Hematopoietic multipotent progenitor cell treated with erythropoietin and hydrocortisone succinate and interleukin-3 and kit ligand, for 17 days (in vitro differentiated cells): Measurements from ENCODE around the gene ANKRD62.
"Not testable (repeated sequence)": the region's sequence is repeated elsewhere in the genome, so short reads cannot be mapped to it uniquely, and the experiment has no call there.

ENCODE experiments used
- DNase-seq: peaks from one replicate; pipeline ENCODE4 v3.0.0-alpha.2; 2015; ENCODE audit warnings: low spot score

Gene ANKRD62

DNA sequence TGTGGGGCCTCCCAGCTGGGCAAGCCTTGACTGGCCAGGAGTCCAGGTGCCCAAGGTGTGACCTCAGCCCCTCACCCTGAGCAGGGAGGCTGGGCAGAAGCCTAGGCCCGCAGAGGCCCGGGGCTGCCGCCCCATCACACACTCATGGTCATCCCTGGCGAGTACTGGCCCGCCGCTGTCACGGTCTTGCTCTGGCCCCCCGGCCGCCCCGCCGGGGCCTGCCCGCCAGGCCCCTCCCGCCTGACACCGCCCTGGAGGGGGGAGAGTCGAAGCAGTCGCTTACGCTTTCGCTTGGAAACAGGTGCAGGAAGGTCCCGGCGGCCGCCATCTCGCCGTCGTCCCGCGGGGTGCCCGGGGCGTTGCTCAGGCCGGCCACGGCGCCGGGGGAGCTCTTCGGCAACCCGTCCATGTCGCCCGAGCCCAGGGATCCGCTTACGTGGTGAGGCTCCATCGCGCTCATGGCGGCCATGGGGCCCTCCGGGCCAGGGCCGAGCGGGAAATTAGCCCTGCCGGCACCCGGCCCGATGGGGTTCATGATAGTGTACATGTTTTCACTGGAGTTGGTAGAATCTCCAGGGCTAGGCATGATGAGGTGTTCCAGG, 26.6 kb upstream of the ANKRD62 start:
- no peak for DNase-seq

DNA sequence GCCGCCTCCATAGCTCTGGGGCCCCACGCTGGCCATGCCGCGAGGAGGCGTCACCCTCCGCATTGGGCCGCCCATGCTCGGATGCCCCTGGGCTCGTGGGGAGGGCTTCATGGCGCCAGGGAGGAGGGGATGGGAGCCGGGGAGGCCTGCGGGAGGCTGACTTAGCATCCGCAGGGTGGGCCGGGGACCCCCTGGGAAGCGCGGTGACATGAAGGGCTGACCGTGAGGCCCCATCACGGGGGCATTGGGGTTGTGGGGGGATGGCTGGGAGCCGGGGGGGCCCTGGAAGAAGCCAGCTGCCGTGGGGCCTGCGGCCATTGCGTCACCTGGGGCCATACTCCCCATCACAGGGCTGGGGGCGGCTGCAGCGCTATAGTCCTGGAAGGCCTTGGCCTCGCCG, 26.0 kb upstream of the ANKRD62 start:
- no peak for DNase-seq

DNA sequence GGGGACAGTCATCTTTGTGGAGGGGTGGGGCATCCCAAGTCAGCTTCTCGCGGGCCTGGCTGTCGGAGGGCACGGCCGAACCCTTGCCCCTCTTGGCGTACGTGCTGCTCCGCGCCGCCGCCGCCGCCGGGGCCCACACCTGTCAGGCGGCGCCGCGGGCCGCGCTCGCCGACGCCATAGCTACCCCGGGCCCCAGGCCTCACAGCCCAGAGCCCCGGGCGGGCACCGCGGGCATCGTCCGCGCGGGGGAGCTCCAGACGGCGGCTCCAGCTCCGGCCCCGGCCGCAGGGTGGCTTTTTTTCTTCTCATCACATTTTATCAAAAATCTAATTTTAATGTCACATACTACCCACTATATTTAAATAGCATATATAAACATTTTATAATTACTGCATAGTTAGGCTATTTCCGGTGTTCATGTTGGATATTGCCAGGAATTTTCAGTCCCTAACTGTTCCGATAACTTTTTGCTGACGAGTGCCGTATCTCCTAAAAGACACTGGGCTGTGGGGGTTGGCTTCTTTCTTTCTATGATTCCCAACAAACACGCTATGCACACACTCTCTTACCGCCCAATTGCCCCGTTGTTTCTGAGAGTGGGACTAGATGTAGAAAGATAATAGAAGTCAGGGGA, 25.2 kb upstream of the ANKRD62 start:
- not testable (repeated sequence) for DNase-seq

DNA sequence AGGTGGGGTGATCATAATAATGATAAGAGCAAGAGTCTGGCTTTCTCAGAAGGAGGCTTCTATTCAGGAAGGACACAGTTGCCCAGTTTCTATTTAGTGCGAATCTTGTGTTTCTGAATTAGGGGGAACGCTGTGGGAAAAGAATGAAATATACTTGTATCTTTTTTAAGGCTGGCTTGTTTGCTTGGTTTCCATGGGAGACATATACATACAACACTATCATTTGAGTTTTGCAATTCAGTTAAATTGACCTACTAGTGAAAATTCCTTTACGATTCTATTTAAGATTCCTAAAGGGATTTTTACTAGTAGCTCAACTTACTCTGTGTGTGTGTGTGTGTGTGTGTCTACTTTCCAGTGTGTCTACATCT, 24.7 kb upstream of the ANKRD62 start:
- no peak for DNase-seq

DNA sequence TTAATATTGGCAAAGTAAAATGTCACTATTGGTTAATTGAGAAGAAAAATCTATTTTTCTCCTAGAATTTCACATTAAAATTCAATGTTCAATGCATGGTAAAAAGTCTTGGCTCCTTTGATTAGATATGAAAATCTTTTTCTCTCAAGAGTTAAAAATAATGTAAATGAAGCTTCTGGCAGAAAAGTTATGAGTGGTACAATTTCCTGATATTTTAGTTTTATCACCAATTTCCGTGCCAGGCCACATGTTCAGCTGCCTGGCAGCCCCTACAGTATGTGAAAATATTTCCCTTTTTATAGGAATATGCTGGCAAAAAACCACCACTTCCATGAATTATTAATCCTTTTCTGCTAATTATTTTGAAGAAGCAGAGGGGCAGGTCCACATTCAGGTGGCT, 22.6 kb upstream of the ANKRD62 start:
- DNase-seq: not testable (repeated sequence)

DNA sequence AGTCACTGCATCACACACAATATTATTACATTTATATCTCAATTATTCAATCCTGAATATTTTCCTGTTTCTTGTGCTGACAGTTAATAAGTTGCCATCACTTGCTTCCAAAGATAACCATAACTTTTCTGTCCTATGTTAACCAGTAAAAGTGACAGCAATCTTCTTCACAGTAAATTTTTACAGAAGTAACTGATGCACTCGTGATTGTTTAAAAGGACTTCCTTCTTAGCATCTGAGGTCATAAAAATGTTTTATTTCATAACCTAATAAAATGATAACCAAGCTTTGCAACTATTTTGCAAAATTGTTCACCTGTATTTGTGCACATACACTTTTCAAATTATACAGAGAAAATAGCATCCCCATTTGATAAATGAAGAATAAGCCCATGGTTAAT, 20.6 kb upstream of the ANKRD62 start:
- no peak for DNase-seq

DNA sequence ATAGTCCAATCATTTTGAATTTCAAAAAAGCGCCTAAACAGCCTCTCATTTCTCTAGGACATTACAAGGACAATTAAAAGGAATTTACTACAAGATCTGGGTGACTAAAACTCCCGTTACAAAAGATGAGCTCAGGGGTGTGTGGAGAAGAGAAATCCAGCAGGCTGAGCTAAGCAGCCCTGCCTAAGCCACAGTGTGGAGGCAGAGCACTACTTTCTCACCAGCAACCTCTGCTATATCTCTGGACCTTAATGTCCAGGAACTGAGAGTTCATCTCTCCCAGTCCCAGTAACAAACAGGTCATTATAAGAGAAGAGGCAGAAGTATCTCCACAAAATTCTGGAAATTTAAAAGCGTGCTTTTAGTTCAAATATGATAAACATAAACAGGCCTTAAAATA, 18.9 kb upstream of the ANKRD62 start:
- DNase-seq: no peak

DNA sequence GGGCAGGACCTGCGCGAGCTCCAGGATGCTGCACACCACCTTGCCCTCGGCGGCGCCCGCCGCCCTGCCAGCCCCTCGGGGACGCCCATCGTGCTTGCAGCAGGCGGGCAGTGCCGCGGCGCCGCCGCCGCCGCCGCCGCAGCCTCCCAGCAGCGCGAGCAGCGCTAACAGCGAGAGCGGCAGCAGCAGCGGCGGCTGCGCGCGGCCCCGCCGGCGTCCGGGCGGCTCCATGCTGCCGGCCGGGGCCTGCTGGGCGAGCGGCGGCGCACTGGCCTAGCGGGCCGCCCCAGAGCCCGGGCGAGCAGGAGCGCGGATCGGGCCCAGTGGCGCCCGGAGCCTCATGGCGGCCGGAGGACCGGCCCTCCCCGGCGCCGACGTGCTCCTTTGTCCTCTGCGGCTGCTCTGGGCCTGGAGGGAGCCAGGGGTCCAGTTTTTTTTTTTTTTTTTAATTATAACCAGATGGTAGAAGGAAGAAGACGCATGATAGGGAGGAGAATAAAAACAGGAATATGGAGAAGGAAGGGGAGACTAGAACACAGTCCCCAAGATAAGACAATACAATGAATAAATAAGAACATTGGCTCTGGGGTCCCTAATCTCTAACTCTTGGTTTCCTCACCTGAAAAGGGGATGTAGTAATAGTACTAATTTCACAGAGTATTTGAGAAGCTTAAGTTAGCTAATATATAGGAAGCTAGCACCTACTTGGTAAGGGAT, 17.1 kb upstream of the ANKRD62 start:
- DNase-seq: no peak

DNA sequence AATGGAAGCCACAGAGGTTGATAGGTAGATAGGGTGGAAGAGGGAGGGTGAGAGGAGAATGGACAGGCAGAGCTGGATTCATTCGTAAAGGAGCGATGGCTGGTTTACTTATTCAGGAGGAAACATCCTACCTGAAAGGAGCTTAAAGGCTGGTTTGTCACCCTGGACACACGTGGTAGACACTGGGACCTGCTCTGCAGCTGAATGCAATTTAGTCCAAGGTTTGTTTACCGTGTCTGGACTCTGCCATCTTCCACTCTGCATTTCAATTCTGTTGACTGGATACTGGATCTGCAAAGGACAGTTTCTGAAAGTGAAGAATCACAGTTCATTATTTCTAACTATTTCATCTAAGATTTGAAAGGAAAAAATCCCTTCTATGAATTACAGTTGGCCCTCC, 15.6 kb upstream of the ANKRD62 start:
- DNase-seq: not testable (repeated sequence)

DNA sequence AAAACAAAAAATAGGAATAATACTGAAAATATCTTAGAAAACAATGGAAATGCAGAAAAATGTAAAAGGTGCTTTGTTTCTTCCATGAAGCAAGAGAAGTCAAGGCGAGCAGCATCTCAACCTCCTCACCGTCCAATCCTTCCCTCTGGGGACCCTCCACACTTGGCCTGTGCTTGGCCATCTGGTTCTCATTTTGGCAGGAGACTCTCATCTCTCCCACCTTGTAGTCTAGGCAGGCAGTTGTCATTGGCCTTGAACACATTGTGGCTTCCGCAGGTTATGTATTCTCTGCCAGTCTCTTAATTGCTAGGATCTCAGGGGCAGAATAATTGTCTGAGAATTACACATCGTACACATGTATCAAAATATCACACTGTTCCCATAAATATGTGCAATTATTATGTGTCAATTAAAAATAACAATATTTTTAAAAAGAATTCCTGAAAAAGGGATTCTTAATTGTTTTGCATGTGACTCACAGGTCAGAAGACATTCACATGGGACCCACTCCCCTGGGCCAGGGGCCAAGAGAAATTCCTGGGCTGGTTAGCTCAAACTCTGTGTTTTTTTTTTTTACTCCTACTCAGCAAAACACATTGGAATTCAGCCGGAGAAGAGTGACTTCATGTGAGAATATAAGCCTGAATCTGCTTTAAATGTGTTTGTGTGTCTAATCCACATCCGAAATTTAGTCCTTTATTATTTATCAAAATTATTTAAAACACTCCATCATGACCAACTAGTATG, 14.0 kb upstream of the ANKRD62 start:
- no peak for DNase-seq

DNA sequence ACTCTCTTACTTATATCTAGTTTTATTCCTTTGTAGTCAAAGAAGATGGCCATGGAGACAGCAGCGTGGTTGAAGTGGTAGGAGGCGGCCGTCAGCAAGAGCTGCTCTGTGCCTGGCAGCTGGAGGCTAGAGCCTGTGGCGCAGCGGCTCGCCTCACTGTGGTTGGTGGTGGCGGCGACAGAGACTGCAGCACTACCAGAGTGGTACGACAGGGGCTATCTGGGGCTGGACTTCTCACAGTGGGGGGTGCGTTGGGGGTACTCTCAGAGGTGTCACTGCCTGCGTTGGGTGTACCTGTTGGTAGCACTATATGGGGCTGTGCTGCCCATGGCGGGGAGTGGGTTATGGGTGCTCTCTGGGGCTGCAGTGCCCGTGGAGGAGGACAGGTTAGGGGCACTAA, 8.5 kb upstream of the ANKRD62 start:
- DNase-seq: no peak

DNA sequence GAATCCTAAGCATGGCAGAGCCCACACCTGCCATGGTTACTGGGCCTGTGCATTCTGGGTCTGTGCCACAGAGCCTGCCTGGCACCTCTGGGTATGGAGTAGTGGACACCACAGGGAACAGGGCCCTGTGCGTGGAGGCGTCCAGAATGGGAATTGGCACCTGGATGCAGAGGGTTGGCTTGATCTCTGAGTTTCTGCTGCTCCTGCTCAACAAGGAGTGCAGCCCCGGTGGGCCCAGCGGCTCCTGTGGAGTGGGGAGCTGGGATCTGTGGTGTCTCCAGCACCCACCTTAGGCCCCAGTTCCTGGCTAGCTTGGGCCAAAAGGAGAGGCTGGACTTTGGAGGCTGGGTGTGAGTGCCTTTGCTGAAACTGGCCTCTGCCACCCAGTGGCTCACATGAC, 7.9 kb upstream of the ANKRD62 start:
- no peak for DNase-seq

DNA sequence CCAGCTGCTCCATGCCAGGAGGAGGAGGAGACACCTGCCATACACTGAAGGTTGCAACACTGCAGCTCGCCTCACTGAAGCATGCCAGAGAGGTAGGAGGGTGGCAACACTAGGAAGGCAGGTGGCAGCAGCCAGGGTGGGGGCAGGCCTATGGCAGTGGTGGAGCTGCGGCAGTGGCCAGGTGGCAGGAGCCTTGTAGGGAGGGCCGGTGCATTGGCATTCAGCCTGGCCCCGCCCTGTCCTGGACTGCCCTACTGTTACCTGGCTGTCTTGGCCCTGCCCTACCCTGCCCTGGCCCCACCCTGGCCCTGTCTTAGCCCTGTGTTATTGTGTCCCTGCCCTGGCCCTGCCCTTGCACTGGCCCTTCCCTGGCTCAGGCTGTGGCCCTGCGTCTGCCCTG, 7.4 kb upstream of the ANKRD62 start:
- DNase-seq: no peak

DNA sequence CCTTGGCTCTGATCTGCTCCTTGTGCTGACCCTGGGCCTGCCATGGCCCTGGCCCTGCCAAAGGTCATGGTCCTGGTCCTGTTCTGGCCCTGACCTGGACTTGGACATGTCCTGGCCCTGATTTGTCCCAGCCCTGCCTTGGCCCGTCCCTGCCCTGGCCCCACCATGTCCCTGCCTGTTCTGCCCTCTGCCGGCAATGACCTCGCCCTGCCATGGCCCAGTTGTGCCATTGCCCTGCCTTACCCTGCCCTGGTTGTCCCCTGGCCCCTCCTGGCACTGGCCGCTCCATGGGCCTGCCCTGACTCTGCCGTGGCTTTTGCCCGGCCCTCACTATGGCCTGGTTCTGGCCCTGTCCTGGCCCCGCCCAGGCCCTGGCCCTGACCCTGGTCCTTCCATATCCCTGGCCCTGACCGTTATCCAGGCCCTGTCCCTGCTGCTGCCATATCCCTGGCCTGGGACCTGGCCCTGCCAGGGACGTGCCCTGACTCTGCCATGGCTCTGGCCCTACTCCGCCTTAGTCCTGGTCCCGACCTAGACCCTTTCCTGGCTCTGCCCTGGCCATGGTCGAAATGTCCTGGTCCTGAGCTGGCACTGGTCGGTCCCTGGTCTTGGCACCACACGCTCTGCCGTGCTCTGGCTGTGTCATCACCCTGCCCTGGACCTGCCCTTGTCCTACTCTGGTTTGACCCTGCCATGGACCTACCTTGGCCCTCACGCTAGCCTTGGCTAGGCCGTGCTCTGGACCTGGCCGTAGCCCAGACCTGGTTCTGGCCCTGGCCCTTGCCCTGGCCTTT, 6.8 kb upstream of the ANKRD62 start:
- DNase-seq: no peak

DNA sequence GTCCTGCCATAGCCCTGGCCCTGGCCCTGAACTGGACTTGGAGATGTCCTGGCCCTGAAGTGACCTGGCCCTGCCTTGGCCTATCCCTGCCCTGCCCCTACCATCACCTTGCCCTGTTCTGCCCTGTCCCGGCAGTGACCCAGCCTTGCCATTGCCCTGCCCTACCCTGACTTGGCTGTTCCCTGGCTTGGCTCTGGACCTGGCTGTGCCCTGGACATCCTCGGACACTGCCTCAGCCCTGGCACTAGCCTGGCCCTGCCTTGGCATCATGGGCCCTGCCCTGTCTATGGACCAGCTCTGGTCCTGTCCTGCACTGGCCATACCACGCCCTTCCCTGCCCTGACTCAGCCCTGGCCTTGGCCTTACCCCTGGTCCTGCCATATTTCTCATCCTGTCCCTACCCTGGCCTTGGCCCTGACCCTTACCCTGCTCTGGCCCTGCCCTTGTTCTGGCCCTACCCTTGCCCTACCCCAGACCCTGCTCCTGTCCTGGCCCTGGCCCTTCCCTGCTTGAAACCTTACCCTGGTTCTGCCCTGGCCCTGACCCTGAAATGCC, 6.1 kb upstream of the ANKRD62 start:
- DNase-seq: no peak

DNA sequence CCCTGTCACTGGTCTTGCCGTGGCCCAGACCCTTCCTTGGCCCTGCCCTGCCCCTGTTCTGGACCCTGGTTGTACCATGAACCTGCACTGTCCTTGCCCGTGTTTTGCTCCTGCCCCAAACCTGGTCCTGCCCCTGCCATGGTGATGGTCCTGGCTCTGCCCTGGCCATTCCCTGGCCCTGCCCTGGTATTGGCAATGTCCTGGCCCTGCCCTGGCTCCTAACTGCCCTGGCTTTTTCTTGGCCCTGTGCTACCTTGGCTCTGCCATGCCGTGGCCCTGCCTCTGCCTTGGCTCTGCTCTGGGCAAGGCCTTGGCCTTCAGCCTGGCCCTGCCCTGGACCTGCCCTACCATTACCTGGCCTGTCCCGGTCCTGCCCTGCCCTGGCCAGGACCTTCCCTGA, 5.5 kb upstream of the ANKRD62 start:
- no peak for DNase-seq

DNA sequence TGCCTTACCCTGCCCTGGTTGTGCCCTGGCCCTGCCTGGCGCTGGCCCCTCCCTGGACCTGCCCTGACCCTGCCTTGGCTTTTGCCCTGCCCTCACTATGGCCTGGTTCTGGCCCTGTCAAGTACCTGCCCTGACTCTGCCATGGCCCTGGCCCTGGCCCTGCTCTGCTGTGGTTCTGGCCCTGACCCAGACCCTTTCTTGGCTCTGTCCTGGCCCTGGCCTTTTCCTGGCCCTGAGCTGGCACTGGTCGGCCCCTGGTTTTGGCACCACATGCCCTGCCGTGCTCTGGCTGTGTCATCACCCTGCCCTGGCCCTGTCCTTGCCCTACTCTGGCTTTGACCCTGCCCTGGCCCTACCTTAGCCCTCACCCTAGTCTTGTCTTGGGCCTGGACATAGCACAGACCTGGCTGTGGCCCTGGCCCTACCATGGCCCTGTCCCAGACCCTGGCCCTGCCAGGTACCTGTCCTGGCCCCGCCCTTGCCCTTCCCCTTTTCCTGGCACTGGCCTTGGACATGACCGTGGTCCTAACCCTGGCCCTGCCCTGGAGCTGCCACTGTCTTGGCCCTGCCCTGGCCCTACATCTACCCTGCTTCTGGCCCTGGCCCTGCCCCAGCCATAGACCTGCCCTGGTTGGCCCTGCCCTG, 4.8 kb upstream of the ANKRD62 start:
- DNase-seq: no peak

DNA sequence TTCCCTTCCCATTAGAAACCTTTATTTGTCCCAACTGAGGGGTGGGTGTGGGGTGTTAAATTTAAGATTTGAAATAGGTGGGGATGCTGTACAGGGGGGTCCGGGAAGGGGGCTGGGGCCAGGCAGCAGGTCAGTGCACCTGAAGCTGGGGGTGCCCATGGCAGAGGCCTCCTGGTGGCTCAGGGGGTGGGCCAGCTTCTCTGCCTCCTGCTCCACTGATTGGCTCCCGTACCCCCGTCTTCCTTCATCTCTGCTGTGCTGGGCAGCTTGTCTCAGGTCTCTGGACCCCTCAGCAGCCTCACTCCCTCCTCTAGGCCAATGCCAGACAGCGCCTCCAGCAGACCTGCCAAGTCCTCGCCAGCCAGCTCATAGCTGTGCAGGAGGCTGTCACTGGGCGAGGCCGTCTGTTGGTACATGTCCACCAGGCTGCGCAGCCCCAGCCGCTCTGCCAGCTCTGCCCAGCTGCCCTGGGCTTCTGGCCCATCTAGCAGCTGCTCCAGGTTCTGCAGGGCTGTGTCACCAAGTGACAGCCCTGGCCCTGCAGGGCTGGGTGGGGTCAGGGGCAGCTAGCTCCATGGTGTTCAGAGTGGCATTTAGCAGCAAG, 2.0 kb upstream of the ANKRD62 start:
- no peak for DNase-seq

DNA sequence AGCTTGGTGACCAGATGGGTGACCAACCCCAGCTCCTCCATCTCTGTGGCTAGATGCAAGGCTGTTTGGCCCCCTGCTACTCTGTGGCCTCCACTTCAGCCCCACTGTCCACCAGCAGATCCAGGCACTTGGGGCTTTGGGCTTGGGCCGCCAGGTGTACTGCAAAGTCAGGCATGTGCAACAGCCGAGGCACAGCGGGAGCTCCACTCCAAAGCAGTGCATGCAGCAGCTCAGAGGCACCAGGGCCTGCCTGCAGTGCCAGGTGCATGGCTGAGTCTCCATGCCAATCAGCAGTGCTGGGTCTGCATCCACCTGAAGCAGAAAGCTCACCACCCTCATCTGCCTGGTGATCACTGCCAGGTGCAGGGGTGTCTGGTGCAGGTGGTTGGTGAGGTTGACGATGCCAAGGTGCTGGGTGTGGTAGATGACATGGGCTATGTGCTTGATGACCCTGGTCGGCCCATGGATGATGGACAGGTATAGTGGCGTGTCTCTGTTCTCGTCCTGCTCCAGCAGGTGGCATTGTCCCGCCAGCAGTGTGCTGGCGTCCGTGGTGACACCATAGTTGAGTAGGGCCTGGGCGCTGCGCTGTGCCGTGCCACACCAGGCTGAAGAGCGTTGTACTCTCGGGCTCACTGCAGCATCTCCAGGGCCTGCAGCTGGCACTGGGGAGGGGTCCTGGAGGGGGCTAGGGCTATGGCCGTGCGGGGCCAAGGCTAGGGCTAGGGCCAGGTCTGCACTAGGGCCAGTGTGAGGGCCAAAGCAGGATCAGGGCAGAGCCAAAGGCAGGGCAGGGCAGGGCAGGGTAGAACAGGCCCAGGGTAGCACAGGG, 1.0 kb upstream of the ANKRD62 start:
- DNase-seq: no peak

DNA sequence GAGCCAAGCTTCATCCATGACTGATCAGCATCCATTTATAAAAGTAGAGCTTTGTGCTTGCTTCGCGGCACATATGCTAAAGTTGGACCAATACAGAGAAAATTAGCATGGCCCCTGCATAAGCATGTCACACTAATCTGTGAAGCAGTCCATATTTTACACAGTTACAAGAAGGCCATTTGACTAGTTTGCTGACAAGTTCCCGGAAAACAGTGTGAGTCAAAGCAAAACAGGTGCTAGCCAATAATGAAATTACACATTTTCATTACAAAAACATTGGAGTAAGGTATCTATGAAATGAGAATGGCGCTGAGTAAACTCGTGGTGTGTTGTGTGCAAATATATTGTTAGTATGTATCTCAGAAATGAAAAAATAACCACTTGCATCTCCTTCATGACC, 4.7 kb downstream of the ANKRD62 start:
- no peak for DNase-seq
